COLO668 (cell line): ENCODE data around the gene SUSD3.

ENCODE experiments used
- DNase-seq: peaks from one replicate; lab custom pipeline; 2025; ENCODE audit not compliant: unreplicated experiment; lab: John Stamatoyannopoulos, UW

SUSD3 gene

GRCh38 chr9:93121316-93122241 is 63.1 kb downstream of the SUSD3 start:
- DNase-seq = no peak

GRCh38 chr9:93122721-93123221 is 64.3 kb downstream of the SUSD3 start:
- DNase-seq = no peak

GRCh38 chr9:93123561-93124283 is 65.2 kb downstream of the SUSD3 start:
- no peak for DNase-seq

GRCh38 chr9:93124793-93125192 is 66.3 kb downstream of the SUSD3 start:
- DNase-seq = no peak

- no peak for DNase-seq
Measured at GRCh38 chr9:93125331-93125894, 66.9 kb downstream of the SUSD3 start.

GRCh38 chr9:93126151-93126781 is 67.8 kb downstream of the SUSD3 start:
- no peak for DNase-seq

GRCh38 chr9:93126825-93127368 is 68.4 kb downstream of the SUSD3 start:
- DNase-seq = no peak

GRCh38 chr9:93127395-93127911 is 69.0 kb downstream of the SUSD3 start:
- no peak for DNase-seq

- no peak for DNase-seq
Measured at GRCh38 chr9:93128011-93128714, 69.7 kb downstream of the SUSD3 start.

GRCh38 chr9:93128715-93129224 is 70.3 kb downstream of the SUSD3 start:
- no peak for DNase-seq

- DNase-seq = no peak
Measured at GRCh38 chr9:93129286-93129685, 70.8 kb downstream of the SUSD3 start.

- DNase-seq = no peak
Measured at GRCh38 chr9:93129691-93130500, 71.4 kb downstream of the SUSD3 start.

- DNase-seq = no peak
Measured at GRCh38 chr9:93130861-93131481, 72.5 kb downstream of the SUSD3 start.

- DNase-seq = no peak
Measured at GRCh38 chr9:93131599-93132286, 73.2 kb downstream of the SUSD3 start.

- no peak for DNase-seq
Measured at GRCh38 chr9:93132287-93132927, 73.9 kb downstream of the SUSD3 start.

GRCh38 chr9:93132946-93133680 is 74.6 kb downstream of the SUSD3 start:
- DNase-seq = peak; percentile 24

GRCh38 chr9:93133681-93134014 is 75.1 kb downstream of the SUSD3 start:
- DNase-seq = peak; percentile 81
